Measurements from ENCODE around the gene NR1H3.
"Not testable (repeated sequence)": the region's sequence is repeated elsewhere in the genome, so short reads cannot be mapped to it uniquely, and the experiment has no call there.

Gene NR1H3

GRCh38 chr11:47308050-47308823 is 50.4 kb downstream of the NR1H3 start:
- no peak for DNase-seq

DNA sequence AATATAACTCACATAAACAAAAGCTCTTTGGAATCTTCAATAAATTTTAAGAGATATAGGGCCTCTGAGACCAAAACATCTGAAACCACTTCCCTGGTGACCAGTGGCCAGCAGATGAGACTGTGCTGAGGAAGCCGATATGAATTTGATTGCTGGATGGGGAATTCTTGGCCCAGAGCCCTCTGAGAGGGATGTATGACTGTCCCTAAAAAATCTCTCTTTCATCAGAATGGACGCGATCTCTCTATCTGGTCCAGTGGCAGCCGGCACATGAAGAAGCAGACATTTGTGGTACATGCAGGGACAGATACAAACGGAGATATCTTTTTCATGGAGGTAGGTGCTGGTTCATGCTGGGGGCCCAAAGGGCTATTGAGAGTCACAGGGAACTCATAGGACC is 57.2 kb downstream of the NR1H3 start:
- DNase-seq, result no peak

GRCh38 chr11:47316501-47316900 is 58.7 kb downstream of the NR1H3 start:
- DNase-seq, result not testable (repeated sequence)

DNA sequence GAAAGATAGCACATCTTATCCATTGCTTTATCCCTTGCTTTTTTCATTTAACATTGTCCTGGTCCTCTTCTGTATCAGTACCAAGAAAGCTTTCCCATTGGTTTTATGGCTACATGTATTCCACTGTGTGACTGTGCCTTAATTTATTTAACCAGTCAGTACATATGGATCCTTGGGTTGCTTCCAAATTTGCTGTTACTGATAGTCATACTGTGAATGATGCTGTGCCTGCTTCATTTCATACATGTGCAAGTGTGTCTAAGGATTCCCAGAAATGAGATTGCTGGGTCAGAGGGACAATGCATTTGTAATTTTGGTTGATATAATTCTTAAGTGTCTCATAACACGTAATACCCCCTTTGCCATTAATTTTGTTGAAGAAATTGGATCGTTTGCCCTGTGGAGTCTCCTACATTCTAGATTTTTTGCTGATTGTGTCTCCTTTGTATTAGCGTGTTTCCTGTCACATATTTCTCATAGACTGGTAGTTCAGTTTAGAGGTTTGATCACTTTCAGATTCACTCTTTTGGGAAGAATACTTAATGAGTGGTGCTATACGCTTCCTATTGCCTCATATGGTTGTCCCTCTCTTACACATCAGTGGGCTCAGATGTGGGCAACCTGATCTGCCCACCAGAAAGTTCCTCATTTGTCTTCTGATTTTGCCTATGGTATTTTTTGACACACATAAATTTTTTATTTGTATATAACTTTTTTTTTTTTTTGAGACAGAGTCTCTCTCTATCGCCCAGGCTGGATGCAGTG is 59.5 kb downstream of the NR1H3 start:
- no peak for DNase-seq

GRCh38 chr11:47318166-47318565 is 60.4 kb downstream of the NR1H3 start:
- no peak for DNase-seq
